HUES48 (cell line): ENCODE data around the gene SOWAHB.
"Not testable (repeated sequence)": the region's sequence is repeated elsewhere in the genome, so short reads cannot be mapped to it uniquely, and the experiment has no call there.

Experiments used
- H3K27ac ChIP-seq: one replicate; pipeline ENCODE4 v1.7.0; 2013; ENCODE audit warnings: low read depth, low read length, inconsistent platforms
- H3K27me3 ChIP-seq: 2 replicates; pipeline ENCODE4 v1.6.1; 2013; ENCODE audit warnings: mild to moderate bottlenecking, low read length; ENCODE audit not compliant: control insufficient read depth, insufficient read depth
- H3K36me3 ChIP-seq: 2 replicates; pipeline ENCODE4 v1.6.1; 2013; ENCODE audit warnings: low read length; ENCODE audit not compliant: control insufficient read depth, insufficient read depth
- H3K4me1 ChIP-seq: 2 replicates; pipeline ENCODE4 v1.6.1; 2013; ENCODE audit warnings: mild to moderate bottlenecking, low read length; ENCODE audit not compliant: control insufficient read depth, insufficient read depth
- H3K4me3 ChIP-seq: 2 replicates; pipeline ENCODE4 v1.5.1; 2013; ENCODE audit warnings: mild to moderate bottlenecking, low read depth, low read length
- H3K9ac ChIP-seq: 2 replicates; pipeline ENCODE4 v1.6.1; 2013; ENCODE audit warnings: mild to moderate bottlenecking, low read depth, low read length, moderate library complexity
- H3K9me3 ChIP-seq: 2 replicates; pipeline ENCODE4 v1.6.1; 2013; ENCODE audit warnings: low read length; ENCODE audit not compliant: control insufficient read depth, insufficient read depth

Gene SOWAHB

GRCh38 chr4:76895619-76896018, 2.3 kb downstream of the SOWAHB start:
- H3K27ac ChIP-seq = no peak overlapping the region
- no peak overlapping the region for H3K9ac ChIP-seq
- H3K4me3 ChIP-seq = no peak overlapping the region
- H3K36me3 ChIP-seq = no peaks in the 10 kb centered on the region
- H3K9me3 ChIP-seq = no peaks in the 10 kb centered on the region
- H3K4me1 ChIP-seq = peaks cover 17% of the 10 kb centered on the region
- H3K27me3 ChIP-seq = peaks cover 76% of the 10 kb centered on the region

GRCh38 chr4:76894537-76895255, 3.2 kb downstream of the SOWAHB start:
- peaks cover 69% of the 10 kb centered on the region for H3K27me3 ChIP-seq
- no peak overlapping the region for H3K9ac ChIP-seq
- no peaks in the 10 kb centered on the region for H3K36me3 ChIP-seq
- no peak overlapping the region for H3K4me3 ChIP-seq
- no peaks in the 10 kb centered on the region for H3K9me3 ChIP-seq
- no peak overlapping the region for H3K27ac ChIP-seq
- peaks cover 17% of the 10 kb centered on the region for H3K4me1 ChIP-seq

- H3K36me3 ChIP-seq = no peaks in the 10 kb centered on the region
- H3K27me3 ChIP-seq = peaks cover 48% of the 10 kb centered on the region
- H3K9ac ChIP-seq = no peak overlapping the region
- no peaks in the 10 kb centered on the region for H3K9me3 ChIP-seq
- peaks cover 11% of the 10 kb centered on the region for H3K4me1 ChIP-seq
- no peak overlapping the region for H3K27ac ChIP-seq
- H3K4me3 ChIP-seq = no peak overlapping the region
These were observed 5.3 kb downstream of the SOWAHB start for GRCh38 chr4:76892601-76893000.

GRCh38 chr4:76892001-76892400, 5.9 kb downstream of the SOWAHB start:
- Histone ChIP-seq H3K9ac (no peak overlapping the region), H3K4me1 (peaks cover 11% of the 10 kb centered on the region), H3K36me3 (no peaks in the 10 kb centered on the region), H3K4me3 (no peak overlapping the region), H3K9me3 (no peaks in the 10 kb centered on the region), H3K27me3 (peaks cover 42% of the 10 kb centered on the region), H3K27ac (no peak overlapping the region)

- Histone ChIP-seq H3K9ac (no peak overlapping the region), H3K4me3 (no peak overlapping the region), H3K9me3 (no peaks in the 10 kb centered on the region), H3K36me3 (no peaks in the 10 kb centered on the region), H3K27me3 (peaks cover 8% of the 10 kb centered on the region; the same call in 1 of the 2 replicates), H3K27ac (no peak overlapping the region), H3K4me1 (no peaks in the 10 kb centered on the region)
These were observed 11.0 kb downstream of the SOWAHB start for GRCh38 chr4:76886848-76887441.

- H3K4me3 ChIP-seq = no peak overlapping the region
- H3K36me3 ChIP-seq = no peaks in the 10 kb centered on the region
- H3K9ac ChIP-seq = no peak overlapping the region
- H3K4me1 ChIP-seq = no peaks in the 10 kb centered on the region
- no peak overlapping the region for H3K27ac ChIP-seq
- H3K9me3 ChIP-seq = no peaks in the 10 kb centered on the region
- H3K27me3 ChIP-seq = peaks cover 3% of the 10 kb centered on the region; the same call in 1 of the 2 replicates
These were observed 11.7 kb downstream of the SOWAHB start for GRCh38 chr4:76886214-76886613.

- H3K4me1 ChIP-seq = no peaks in the 10 kb centered on the region; the same call in 1 of the 2 replicates
- H3K27me3 ChIP-seq = no peaks in the 10 kb centered on the region
- H3K27ac ChIP-seq = no peak overlapping the region
- H3K9me3 ChIP-seq = no peaks in the 10 kb centered on the region
- H3K4me3 ChIP-seq = no peak overlapping the region
- H3K36me3 ChIP-seq = no peaks in the 10 kb centered on the region
- no peak overlapping the region for H3K9ac ChIP-seq
These were observed 14.8 kb downstream of the SOWAHB start for GRCh38 chr4:76883147-76883546.

GRCh38 chr4:76882630-76883029, 15.3 kb downstream of the SOWAHB start:
- Histone ChIP-seq H3K9ac (no peak overlapping the region), H3K27me3 (no peaks in the 10 kb centered on the region), H3K4me3 (no peak overlapping the region), H3K36me3 (no peaks in the 10 kb centered on the region), H3K27ac (no peak overlapping the region), H3K4me1 (no peaks in the 10 kb centered on the region; the same call in 1 of the 2 replicates), H3K9me3 (no peaks in the 10 kb centered on the region)

GRCh38 chr4:76881375-76881774, 16.6 kb downstream of the SOWAHB start:
- Histone ChIP-seq H3K4me3 (no peak overlapping the region), H3K27me3 (no peaks in the 10 kb centered on the region), H3K36me3 (no peaks in the 10 kb centered on the region), H3K9ac (no peak overlapping the region), H3K9me3 (no peaks in the 10 kb centered on the region), H3K27ac (no peak overlapping the region), H3K4me1 (no peaks in the 10 kb centered on the region; the same call in 1 of the 2 replicates)

GRCh38 chr4:76879731-76880364, 18.1 kb downstream of the SOWAHB start:
- H3K36me3 ChIP-seq = no peaks in the 10 kb centered on the region
- H3K4me3 ChIP-seq = no peak overlapping the region
- H3K9ac ChIP-seq = no peak overlapping the region
- no peaks in the 10 kb centered on the region; the same call in 1 of the 2 replicates for H3K4me1 ChIP-seq
- H3K9me3 ChIP-seq = no peaks in the 10 kb centered on the region
- no peaks in the 10 kb centered on the region for H3K27me3 ChIP-seq
- no peak overlapping the region for H3K27ac ChIP-seq

- not testable (repeated sequence) for H3K9me3 ChIP-seq, H3K4me1 ChIP-seq, H3K36me3 ChIP-seq, H3K27ac ChIP-seq, H3K27me3 ChIP-seq, H3K4me3 ChIP-seq, H3K9ac ChIP-seq
These were observed 19.2 kb downstream of the SOWAHB start for GRCh38 chr4:76878641-76879165.
